ENCODE results near the gene INPP5D.

Gene INPP5D

DNA sequence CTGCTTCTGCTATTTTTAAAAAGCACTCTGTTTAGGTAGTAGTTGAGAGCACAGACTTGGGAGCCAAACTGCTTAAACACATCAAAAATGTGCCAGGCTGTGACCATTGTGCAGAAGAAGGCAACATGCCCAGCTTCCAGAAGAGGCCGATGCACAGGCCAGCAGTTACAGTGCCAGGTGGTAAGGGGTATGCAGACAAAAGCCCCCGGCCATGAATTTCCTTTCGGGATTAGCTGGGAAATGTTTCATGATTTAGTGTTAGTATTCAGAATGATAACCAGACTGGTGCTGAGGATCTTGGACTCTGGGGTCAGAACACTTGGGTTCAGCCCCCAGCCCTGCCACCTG lies 151.4 kb downstream of the INPP5D start:
- DNase-seq (ENCODE audit: low spot score): no peak

DNA sequence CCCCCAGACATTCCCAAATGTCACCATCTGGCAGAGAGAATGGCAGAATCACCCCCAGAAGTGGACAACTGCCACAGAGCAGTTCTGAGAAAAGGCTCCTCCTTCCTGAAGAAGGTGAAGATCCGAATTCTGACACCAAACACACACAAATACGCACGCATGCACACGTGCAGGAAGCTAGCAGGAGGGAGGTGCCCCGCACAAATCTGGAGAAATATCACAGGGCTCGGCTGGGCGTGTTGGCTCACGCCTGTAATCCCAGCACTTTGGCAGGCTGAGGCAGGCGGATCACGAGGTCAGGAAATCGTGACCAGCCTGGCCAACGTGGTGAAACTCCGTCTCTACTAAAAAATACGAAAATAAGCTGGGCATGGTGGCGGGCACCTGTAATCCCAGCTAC lies 152.9 kb downstream of the INPP5D start:
- DNase-seq (ENCODE audit: low spot score): no peak

DNA sequence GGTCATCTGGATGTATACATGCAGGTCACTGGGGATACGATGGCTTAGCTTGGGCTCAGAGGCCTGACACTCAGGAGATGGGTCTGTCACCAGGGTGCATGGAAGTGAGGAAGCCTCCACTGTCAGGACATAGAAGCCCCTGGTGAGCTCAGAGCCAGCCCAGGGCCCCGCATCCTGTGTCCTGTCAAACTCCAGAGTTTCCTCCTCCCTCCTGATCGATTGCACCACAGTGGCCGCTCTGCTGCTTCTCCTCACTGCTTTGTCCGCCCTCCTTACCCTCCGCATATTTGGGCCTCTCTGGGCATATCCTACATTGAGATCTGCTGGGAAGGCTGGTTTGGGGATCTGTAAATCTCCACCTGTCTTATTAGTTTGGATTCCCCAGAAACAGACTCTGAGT lies 153.8 kb downstream of the INPP5D start:
- DNase-seq (ENCODE audit: low spot score): no peak

DNA sequence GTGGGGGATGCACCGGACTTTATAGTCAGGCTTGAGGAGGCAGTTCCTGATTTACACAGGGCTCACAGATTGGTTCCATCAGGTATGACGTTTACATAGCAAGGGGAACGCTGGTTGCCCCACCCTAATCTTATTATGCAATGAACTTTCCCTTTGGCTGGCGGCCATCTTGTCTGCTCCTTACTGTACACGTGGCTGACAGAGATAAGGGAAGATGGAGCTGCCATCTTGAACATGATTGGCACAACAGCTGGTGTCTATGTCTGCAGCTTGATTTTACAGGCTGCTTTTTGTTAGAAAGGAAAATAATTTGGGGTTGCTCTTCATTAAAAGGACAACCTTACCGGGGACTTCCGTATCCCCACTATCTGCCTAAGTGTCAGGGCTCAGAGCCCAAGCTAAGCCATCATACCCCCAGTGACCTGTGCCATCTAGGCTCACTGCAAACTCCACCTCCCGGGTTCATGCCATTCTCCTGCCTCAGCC lies 157.8 kb downstream of the INPP5D start:
- no peak for DNase-seq (ENCODE audit: low spot score)

DNA sequence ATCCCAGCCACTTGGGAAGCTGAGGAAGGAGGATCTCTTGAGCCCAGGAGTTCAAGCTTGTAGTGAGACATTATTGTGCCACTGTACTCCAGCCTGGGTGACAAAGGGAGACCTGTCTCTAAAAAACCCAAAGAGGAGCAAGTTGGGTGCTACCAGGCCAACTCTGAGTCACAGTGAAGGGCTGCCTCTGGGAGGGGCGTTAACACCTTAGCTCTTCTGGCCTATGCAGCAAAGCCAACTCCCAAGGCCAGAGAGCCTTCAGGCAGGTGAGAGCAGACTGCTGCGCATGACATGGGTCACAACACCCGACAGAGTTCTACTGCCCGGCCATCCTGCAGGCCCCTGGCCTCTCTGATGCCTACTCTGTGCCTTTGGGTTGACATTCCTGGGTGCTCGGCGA lies 158.7 kb downstream of the INPP5D start:
- DNase-seq (ENCODE audit: low spot score): no peak

DNA sequence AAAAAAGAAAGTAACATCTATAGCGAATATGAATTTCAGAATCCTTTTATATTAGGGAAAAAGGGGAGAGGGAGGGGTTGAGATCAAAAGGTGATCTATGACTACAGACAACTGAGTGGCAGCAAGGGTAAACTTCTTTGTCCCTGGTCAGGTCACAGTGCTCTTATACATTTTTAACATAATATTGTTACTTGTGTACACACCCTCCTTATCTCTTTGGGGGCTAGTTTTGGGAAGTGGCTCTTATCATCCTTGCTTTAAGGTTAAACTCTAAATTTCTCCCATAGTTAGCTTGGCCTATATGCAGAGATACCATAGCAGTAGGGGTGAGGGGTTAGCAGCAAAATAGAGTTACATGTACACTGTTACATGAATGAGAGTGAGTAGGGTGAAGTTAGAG lies 159.7 kb downstream of the INPP5D start:
- no peak for DNase-seq (ENCODE audit: low spot score)

DNA sequence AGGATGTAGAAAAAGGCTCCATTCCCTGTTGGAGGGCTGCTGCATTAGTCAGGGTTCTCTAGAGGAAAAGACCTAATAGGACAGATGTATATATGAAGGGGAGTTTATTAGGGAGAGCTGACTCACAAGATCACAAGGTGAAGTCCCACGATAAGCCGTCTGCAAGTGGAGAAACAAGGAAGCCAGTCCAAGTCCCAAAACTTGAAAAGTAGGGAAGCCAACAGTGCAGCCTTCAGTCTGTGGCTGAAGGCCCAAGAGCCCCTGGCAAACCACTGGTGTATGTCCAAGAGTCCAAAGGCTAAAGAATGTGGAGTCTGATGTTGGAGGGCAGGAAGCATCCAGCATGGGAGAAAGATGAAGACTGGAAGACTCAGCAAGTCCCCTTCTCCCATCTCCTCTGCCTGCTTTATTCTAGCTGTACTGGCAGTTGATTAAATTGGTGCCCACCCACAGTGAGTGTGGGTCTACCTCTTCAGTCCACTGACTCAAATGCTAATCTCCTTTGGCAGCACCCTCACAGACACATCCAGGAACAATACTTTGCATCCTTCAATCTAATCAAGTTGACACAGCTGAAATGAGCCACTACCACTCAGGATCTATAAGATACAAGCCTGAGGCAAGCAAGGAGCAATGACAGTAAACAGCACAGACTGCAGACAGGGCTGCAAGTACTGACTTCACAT lies 161.4 kb downstream of the INPP5D start:
- no peak for DNase-seq (ENCODE audit: low spot score)

DNA sequence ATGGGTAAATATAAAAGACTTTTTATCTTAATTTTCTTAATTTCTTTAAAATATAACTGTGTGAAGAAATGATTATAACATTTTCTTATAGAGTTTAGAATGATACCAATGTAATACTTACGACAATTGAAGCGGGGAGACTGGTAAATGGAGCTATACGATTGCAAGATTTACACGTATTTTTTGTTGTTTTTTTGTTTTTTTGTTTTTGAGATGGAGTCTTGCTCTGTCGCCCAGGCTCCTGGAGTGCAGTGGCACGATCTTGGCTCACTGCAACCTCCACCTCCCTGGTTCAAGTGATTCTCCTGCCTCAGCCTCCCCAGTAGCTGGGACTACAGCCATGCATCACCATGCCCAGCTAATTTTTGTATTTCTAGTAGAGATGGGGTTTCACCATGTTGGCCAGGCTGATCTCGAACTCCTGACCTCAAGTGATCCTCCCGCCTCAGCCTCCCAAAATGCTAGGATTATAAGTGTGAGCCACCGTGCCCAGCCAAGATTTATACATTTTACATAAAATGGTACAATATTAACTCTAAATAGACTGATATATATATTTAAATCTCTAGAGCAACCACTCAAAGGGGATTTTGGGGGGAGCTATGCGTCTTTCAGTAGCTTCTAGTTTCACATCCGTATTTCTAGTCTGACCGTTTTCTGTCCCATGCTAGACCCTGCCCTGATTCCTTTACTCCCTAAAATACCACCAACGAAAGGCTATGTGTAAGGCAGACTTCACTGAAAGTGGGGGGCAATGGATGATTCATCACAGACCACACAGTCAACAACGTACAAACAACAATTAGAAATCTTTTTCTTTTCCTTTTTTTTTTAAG lies 163.1 kb downstream of the INPP5D start:
- DNase-seq (ENCODE audit: low spot score): no peak

DNA sequence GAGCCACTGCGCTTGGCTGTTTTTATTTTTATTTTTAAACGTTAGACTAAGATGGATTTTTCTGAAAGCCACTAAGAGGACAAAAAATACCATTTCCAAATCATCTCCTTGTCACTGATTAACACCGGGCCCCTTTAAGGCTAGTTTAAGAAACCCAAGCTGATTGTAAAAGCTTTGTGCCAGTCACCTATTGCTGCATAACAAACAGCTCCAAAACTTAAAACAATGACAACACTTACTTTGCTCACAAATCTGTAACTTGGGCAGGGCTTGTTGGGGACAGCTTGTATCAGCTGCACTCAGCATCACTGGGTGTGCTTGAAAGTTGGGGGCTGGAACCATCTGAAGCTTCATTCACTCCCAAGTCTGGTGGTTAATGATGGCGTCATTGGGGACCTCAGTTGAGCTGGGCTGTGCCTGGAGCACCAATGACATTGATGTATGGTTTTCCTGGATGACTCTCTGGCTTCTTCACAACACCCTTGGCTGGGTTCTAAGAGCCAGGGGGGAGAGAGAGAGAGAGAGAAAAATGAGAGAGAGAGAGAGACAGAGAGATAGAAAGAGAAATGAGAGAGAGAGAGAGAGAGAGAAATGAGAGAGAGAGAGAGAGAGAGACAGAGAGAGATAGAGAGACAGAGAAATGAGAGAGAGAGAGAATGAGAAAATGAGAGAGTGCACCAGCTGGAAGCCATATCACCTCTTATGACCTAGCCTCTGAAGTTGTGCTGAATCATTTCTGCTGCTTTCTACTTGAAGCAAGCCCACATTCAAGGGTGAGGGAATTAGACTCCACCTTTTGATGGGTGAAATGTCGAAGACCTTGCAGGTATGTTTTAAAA lies 165.3 kb downstream of the INPP5D start:
- DNase-seq (ENCODE audit: low spot score): no peak

DNA sequence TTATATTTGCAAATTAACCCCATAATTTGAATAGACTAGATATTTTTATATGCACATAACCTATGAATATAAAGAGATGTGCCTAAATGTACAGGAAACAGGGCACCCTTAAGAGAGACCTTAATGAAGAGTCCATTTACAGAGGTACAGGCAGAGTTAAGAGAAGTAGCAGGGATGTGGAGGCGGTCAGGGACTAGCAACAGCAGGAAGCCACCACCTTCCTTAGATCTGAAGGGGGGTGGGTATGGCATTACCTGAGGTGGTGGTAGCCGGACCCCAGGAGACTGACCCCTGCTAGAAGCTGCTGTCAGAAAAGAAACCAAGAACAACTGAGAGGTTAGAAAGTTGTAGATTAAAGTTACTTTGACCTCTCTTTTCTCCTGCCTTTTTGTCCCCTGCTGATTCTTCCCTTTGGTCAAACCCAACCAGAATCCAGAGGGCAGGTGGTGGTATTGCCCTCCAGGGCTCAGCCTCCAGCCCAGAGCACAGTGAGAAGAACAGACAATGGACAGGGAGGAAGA lies 166.4 kb downstream of the INPP5D start:
- no peak for DNase-seq (ENCODE audit: low spot score)

DNA sequence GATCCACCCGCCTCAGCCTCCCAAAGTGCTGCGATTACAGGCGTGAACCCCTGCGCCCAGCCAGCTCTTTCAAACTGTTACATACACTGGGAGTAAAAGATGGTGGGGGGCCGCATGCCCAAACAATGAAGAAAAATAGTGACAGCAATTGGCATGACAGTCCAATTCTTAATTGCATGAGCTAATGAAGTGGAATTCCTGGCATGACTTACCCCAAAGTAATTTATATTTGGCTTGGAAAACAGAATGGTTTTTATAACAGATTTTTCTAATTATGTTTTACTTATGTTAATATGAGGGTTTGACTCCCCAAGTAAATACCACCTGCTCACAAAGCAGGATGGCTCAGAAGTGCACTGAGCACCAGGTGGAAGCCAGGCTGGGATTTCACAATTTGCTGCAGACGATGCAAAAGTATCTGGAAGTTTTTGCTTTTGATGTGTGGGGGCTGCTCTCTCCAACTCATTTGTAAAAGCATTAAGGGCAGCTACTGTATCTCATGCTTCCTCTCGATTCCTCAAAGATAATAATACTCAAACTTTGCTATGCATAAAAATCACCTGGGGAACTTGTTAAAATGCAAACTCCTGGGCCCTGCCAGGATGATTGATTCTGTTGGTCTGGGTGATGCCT lies 167.3 kb downstream of the INPP5D start:
- no peak for DNase-seq (ENCODE audit: low spot score)

DNA sequence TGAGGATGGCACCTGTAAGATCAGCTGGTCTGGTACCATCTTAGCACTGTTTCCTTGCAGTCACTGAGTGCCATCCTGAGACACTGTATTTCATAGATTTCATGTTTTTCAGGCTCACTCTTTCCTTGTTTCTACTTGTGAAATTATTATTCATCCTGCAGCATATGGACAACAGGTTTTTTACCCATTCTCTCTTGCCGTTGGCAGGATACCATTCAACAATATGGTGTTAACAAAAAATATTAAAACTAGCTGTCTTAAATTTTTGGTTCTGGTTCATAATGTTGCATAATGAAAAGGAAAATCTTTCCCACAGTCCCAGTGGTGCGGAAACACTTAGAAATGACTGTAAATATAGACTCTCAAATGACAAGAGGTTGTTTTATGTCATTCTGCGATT lies 168.2 kb downstream of the INPP5D start:
- DNase-seq (ENCODE audit: low spot score): no peak

DNA sequence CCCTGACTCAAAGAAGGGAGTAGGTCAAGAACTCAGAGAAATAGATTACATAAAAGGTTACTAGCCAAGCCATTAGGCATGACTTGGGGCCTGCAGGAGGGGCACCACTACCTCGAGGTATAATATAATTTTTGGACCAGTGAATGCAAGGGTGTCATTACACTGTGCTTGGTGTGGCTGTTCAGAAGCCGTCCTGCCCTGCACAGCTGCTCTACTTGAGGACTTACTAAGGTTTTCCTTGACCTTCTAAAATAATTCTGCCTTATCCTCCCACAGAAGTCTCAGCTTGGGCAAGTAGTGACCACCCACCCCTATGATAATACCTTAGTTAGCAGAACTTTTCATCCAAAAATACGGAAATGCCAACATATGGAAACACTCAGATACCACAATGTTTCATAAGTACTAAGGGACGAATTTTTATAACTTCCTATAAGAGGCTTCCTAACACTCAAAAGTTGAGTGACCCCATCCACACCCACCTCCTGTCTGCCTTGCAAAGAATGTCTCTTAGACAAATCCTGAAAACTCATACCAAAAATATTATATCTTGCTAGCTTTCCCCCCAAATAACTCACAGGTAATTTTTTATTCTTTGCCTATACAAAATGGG lies 173.6 kb downstream of the INPP5D start:
- DNase-seq (ENCODE audit: low spot score): no peak

DNA sequence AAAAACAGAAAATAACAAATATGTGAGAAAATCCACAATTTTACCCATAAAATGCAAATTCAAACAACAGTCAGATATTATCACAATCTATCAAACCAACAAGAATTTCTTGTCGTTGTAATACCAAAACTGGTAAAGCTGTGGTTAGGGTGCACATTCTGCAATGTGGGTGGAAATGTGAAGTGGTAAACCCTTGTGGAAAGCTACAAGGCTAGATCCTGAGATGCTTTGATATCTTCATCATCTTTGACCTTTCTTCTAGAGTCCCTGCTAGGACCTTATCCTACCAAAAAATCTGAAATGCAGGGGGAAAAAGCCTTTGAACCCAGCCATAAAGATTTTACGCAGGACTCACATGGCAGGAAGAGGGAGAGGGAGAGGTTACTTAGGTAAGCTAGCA lies 174.1 kb downstream of the INPP5D start:
- DNase-seq (ENCODE audit: low spot score): no peak

DNA sequence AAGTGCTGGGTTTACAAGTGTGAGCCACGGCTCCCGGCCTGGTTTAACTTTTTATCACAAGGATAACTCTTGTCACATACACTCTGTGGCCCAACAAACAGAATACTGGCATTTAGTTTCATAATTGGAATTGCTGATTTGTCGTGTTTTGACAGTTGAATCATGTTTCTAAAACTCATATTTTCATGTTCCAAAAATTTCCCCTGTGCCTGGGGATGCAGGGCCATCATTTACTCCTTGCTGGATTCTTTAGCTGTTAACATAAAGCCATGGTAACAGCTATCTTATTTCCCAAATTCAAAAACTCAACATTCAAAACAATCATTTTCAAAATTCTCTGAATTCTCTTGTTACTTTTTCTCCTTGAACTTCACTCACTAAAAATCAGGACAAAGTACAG lies 174.9 kb downstream of the INPP5D start:
- DNase-seq (ENCODE audit: low spot score): no peak

DNA sequence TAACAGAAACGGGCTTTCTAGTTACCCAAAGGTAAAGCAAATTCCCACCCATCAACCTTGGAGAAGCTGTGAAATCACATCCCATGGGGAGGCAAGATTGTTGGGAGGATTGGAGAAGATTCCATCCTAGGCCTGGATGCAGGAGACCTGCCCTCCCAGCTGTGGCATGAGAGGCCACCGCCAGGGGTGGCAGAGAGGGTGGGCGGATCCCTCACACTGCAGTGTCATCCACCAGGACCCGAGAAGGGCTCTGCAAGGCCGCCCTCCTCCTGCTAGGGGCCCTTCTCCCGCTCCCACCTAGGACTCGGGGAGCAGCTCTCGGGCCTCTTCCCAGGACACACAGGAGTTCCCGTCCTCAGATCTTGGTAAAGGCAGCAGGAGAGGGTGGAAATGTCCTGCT lies 175.8 kb downstream of the INPP5D start:
- no peak for DNase-seq (ENCODE audit: low spot score)

DNA sequence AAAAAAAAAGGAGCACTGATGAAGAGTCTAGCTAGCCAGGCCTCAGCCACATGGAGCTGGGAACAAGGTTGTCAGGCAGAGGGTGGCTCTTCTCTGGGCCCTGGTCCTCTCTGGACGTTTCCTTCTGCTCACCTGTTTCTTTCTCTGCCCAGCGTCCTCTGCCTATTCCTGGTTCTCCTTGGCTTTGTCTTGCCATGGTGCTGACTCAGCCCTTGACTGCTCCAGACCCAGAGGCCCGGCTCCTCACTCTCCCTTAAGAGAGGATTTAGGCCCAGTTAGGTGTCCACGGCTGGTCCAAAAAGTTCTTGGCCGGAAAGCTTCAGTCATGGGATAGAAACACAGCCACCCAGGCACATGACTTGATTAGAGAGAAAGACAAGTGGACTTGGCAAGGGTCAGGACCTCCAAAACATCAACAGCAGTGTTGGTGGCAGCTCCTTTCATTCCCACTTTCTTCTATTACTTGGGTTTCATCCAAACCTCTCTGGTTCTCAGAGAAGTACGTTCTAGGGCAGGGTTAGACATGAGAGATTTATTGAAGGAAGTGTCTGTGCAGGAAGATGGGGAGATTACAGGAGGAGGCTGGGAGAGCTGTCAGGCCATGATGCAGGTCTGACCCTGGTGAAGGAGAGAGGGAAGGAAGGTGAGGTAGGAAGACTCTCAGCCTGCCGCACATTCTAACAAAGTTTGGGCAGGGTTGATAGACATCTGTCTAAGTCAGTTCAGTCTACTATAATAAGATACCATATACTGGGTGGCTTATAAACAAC lies 176.9 kb downstream of the INPP5D start:
- DNase-seq (ENCODE audit: low spot score): no peak

DNA sequence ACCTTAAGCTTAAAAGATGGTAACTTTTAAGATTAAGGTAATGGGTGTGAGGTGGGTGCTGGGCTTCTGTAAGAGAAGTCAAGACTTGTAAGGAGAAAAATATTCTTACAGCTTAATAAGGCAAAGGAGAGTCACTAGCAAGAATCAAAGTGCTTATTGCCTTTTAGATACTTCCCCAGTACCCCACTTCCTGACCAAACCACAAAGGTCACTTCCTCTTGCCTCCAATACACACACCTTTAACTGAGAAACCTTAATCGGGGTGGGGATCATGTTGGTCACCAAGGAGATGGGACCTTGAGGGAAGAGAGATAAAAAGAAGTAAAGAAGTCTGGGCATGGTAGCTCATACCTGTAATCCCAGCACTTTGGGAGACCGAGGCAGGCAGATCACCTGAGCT lies 180.8 kb downstream of the INPP5D start:
- DNase-seq (ENCODE audit: low spot score): no peak

DNA sequence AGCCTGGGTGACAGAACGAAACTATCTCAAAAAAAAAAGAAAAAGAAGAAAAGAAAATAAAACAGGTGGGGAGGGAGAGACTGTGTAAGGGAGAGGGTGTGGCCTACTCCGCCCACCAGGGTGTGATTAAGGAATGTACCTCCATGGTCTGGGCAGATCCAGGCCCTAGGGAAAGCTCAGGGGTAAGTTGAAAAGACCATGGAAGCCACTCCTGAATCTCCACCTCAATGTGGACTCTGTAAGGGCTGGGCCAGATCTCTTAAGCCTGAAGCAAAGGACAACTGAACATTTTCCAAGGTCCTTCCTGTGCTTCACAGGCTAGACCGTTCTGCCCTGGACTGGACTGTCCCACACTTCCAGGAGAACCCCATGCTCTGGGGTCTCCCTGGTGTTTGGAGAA lies 181.7 kb downstream of the INPP5D start:
- DNase-seq (ENCODE audit: low spot score): peak; percentile 65

DNA sequence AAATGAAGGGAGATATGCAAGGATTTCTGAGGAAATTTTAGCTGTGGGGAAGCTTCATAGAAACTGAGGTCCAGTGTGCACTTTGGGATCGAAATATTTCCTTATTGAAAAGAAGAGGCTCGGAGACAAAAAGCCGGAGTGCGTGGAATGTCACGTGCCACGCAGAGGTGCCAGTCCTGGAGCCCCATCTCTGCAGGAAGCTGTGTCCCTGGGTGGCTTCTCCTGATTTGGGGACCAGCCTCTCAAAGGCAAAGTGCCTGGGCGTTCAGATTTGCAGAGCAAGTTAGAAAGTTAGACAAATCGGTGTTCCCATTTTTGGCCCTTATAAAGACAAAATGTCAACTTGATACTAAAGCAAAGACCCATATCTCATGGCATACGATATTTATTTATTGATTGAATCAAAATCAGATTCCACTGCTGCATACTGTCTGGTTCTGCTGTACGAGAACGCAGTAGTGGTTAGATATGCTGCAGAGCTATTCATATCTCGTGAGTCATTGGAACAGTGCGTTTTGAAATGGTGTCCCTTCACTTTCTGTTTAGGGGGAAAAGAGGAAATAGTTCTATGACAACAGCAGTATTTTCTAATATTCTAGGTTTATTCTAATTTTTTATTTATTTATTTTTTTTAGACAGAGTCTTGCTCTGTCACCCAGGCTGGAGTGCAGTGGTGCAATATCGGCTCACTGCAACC lies 182.2 kb downstream of the INPP5D start:
- no peak for DNase-seq (ENCODE audit: low spot score)
